ENCODE data around the gene ZDHHC8.

The ZDHHC8 gene

GRCh38 chr22:20180640-20181039 lies 49.0 kb downstream of the ZDHHC8 start:
- H3K4me3 ChIP-seq, result no peak overlapping the region
- intact Hi-C loops (cut with DNase I; ENCODE audit: low total_unique reads), result no loop called here
- no peak for TF ChIP-seq CTCF (IDR thresholded peaks at IDR 0.05)
- H3K36me3 ChIP-seq, result no peaks in the 10 kb centered on the region
- no peak for DNase-seq
- H3K27ac ChIP-seq, result no peak overlapping the region
- H3K4me1 ChIP-seq, result no peaks in the 10 kb centered on the region
- no peaks in the 10 kb centered on the region for H3K9me3 ChIP-seq
- H3K27me3 ChIP-seq, result peaks cover 0 to 21% of the 10 kb centered on the region in 2 donors

GRCh38 chr22:20181194-20181883 lies 49.7 kb downstream of the ZDHHC8 start:
- H3K27me3 ChIP-seq, result peaks cover 0 to 27% of the 10 kb centered on the region in 2 donors
- no peak for DNase-seq
- H3K4me3 ChIP-seq, result no peak overlapping the region
- intact Hi-C loops (cut with DNase I; ENCODE audit: low total_unique reads), result no loop called here
- H3K36me3 ChIP-seq, result no peaks in the 10 kb centered on the region
- H3K4me1 ChIP-seq, result no peaks in the 10 kb centered on the region
- H3K9me3 ChIP-seq, result no peaks in the 10 kb centered on the region
- no peak overlapping the region for H3K27ac ChIP-seq
- no peak for TF ChIP-seq CTCF (IDR thresholded peaks at IDR 0.05)

- no peak for DNase-seq
- H3K36me3 ChIP-seq, result no peaks in the 10 kb centered on the region
- H3K4me3 ChIP-seq, result no peak overlapping the region
- H3K9me3 ChIP-seq, result no peaks in the 10 kb centered on the region
- intact Hi-C loops (cut with DNase I; ENCODE audit: low total_unique reads), result no loop called here
- peaks cover 0 to 27% of the 10 kb centered on the region in 2 donors for H3K27me3 ChIP-seq
- no peak for TF ChIP-seq CTCF (IDR thresholded peaks at IDR 0.05)
- no peak overlapping the region for H3K27ac ChIP-seq
- no peaks in the 10 kb centered on the region for H3K4me1 ChIP-seq
These were observed 50.3 kb downstream of the ZDHHC8 start for GRCh38 chr22:20181884-20182236.

- H3K4me3 ChIP-seq, result no peak overlapping the region
- H3K27ac ChIP-seq, result no peak overlapping the region
- no peak for DNase-seq
- no peaks in the 10 kb centered on the region for H3K4me1 ChIP-seq
- no peaks in the 10 kb centered on the region for H3K9me3 ChIP-seq
- TF ChIP-seq CTCF (IDR thresholded peaks at IDR 0.05), result no peak
- peaks cover 0 to 27% of the 10 kb centered on the region in 2 donors for H3K27me3 ChIP-seq
- no peaks in the 10 kb centered on the region for H3K36me3 ChIP-seq
- intact Hi-C loops (cut with DNase I; ENCODE audit: low total_unique reads), result no loop called here
These were observed 50.8 kb downstream of the ZDHHC8 start for GRCh38 chr22:20182365-20182764.

GRCh38 chr22:20183101-20183500 lies 51.5 kb downstream of the ZDHHC8 start:
- no peak overlapping the region for H3K4me3 ChIP-seq
- TF ChIP-seq CTCF (IDR thresholded peaks at IDR 0.05), result no peak
- no peaks in the 10 kb centered on the region for H3K4me1 ChIP-seq
- H3K36me3 ChIP-seq, result no peaks in the 10 kb centered on the region
- DNase-seq, result no peak
- no peak overlapping the region for H3K27ac ChIP-seq
- intact Hi-C loops (cut with DNase I; ENCODE audit: low total_unique reads), result no loop called here
- H3K27me3 ChIP-seq, result peaks cover 0 to 26% of the 10 kb centered on the region in 2 donors
- H3K9me3 ChIP-seq, result no peaks in the 10 kb centered on the region

- Histone ChIP-seq H3K27ac (no peak overlapping the region), H3K4me1 (no peaks in the 10 kb centered on the region), H3K27me3 (peaks cover 0 to 22% of the 10 kb centered on the region in 2 donors), H3K4me3 (no peak overlapping the region), H3K9me3 (no peaks in the 10 kb centered on the region), H3K36me3 (no peaks in the 10 kb centered on the region)
- no peak for TF ChIP-seq CTCF (IDR thresholded peaks at IDR 0.05)
- DNase-seq, result no peak
- intact Hi-C loops (cut with DNase I; ENCODE audit: low total_unique reads), result no loop called here
These were observed 52.2 kb downstream of the ZDHHC8 start for GRCh38 chr22:20183823-20184222.
